Stomach smooth muscle (tissue), 2 donors: Measurements from ENCODE around the gene RABGGTB.

Experiments
- H3K27ac ChIP-seq: one replicate; pipeline ENCODE4 v1.7.0; 2013; ENCODE audit warnings: mild to moderate bottlenecking, low read length, inconsistent platforms
- H3K27me3 ChIP-seq, 2 donors: one replicate each; pipeline ENCODE4 v1.7.0; 2013; ENCODE audit warnings: low read length in 2 of 2; ENCODE audit not compliant: insufficient read depth in 2 of 2, control insufficient read depth in 1 of 2
- H3K36me3 ChIP-seq, 2 donors: one replicate each; pipeline ENCODE4 v1.7.0; 2013; ENCODE audit warnings: low read length in 2 of 2; ENCODE audit not compliant: control insufficient read depth in 2 of 2, insufficient read depth in 2 of 2
- H3K4me1 ChIP-seq: one replicate; pipeline ENCODE4 v1.7.0; 2013; ENCODE audit warnings: low read length; ENCODE audit not compliant: control insufficient read depth, insufficient read depth
- H3K4me3 ChIP-seq, 2 donors: one replicate each; pipeline ENCODE4 v1.7.0; 2013; ENCODE audit warnings: low read length in 2 of 2
- H3K9ac ChIP-seq, 2 donors: one replicate each; pipeline ENCODE4 v1.7.0; 2013; ENCODE audit warnings: low read length in 2 of 2, mild to moderate bottlenecking in 1 of 2
- H3K9me3 ChIP-seq, 2 donors: one replicate each; pipeline ENCODE4 v1.7.0; 2013; ENCODE audit warnings: low read length in 2 of 2; ENCODE audit not compliant: control insufficient read depth in 2 of 2
- donor health status: healthy.
- donor health status: Pancreatic carcinoma.

The RABGGTB gene

GRCh38 chr1:75836528-75837100 is 50.6 kb downstream of the RABGGTB start:
- no peak overlapping the region for H3K4me3 ChIP-seq
- no peak overlapping the region for H3K27ac ChIP-seq
- H3K4me1 ChIP-seq, result no peaks in the 10 kb centered on the region
- no peaks in the 10 kb centered on the region for H3K27me3 ChIP-seq
- no peaks in the 10 kb centered on the region for H3K36me3 ChIP-seq
- no peak overlapping the region for H3K9ac ChIP-seq
- H3K9me3 ChIP-seq, result no peaks in the 10 kb centered on the region

- no peaks in the 10 kb centered on the region for H3K36me3 ChIP-seq
- H3K9me3 ChIP-seq, result no peaks in the 10 kb centered on the region
- no peaks in the 10 kb centered on the region for H3K4me1 ChIP-seq
- no peak overlapping the region for H3K4me3 ChIP-seq
- no peak overlapping the region for H3K9ac ChIP-seq
- H3K27ac ChIP-seq, result no peak overlapping the region
- H3K27me3 ChIP-seq, result no peaks in the 10 kb centered on the region
These were observed 52.0 kb downstream of the RABGGTB start for GRCh38 chr1:75838079-75838478.

- Histone ChIP-seq H3K9me3 (no peaks in the 10 kb centered on the region), H3K36me3 (no peaks in the 10 kb centered on the region), H3K9ac (no peak overlapping the region), H3K27ac (no peak overlapping the region), H3K4me1 (no peaks in the 10 kb centered on the region), H3K27me3 (no peaks in the 10 kb centered on the region), H3K4me3 (no peak overlapping the region)
These were observed 55.4 kb downstream of the RABGGTB start for GRCh38 chr1:75841421-75841820.
